Measurements from ENCODE around the gene UBALD2.

DNA sequence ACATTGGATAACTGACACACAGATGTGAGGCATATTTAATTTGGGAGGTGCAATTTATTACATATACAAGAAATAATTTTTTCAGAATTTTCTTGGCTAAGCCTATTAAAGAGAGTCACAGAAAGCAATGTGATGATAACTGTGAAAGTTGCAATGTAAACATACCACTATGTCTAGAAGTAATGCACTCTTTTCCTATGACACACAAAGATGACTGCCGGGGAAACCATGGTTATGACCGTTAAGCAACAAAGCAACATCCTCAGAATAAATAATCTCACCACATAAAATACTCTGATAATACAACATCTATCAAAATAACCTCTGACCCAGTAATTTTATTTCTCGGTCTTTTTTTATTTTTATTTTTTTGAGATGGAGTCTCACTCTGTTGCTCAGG lies 53.4 kb downstream of the UBALD2 start:
- TF ChIP-seq POLR2AphosphoS5 (IDR thresholded peaks at IDR 0.05) (no peak), POLR2A (IDR thresholded peaks at IDR 0.05; ENCODE audit: low read depth) (no peak)
- TF ChIP-seq, protein P1, sequence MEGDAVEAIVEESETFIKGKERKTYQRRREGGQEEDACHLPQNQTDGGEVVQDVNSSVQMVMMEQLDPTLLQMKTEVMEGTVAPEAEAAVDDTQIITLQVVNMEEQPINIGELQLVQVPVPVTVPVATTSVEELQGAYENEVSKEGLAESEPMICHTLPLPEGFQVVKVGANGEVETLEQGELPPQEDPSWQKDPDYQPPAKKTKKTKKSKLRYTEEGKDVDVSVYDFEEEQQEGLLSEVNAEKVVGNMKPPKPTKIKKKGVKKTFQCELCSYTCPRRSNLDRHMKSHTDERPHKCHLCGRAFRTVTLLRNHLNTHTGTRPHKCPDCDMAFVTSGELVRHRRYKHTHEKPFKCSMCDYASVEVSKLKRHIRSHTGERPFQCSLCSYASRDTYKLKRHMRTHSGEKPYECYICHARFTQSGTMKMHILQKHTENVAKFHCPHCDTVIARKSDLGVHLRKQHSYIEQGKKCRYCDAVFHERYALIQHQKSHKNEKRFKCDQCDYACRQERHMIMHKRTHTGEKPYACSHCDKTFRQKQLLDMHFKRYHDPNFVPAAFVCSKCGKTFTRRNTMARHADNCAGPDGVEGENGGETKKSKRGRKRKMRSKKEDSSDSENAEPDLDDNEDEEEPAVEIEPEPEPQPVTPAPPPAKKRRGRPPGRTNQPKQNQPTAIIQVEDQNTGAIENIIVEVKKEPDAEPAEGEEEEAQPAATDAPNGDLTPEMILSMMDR (IDR thresholded peaks at IDR 0.05), result no peak
